Stimulated activated CD4-positive, alpha-beta T cell treated with anti-CD3 and anti-CD28 coated beads, Interleukin-15, amount 100 ng/mL, for 1 hour (primary cell): ENCODE results near the gene FNBP1.
"Not testable (repeated sequence)": the region's sequence is repeated elsewhere in the genome, so short reads cannot be mapped to it uniquely, and the experiment has no call there.

Experiments
- DNase-seq, 2 donors: peaks; one replicate each; pipeline ENCODE4 v3.0.0-alpha.2; 2020; ENCODE audit warnings: low read depth in 1 of 2, low spot score in 1 of 2

The FNBP1 gene

GRCh38 chr9:129962451-129962864 lies 80.5 kb downstream of the FNBP1 start:
- no peak for DNase-seq

GRCh38 chr9:129958796-129959195 lies 84.2 kb downstream of the FNBP1 start:
- DNase-seq, result no peak

- DNase-seq, result no peak
Measured at GRCh38 chr9:129954868-129955550, 88.0 kb downstream of the FNBP1 start.

GRCh38 chr9:129953736-129954135 lies 89.3 kb downstream of the FNBP1 start:
- DNase-seq, result no peak

GRCh38 chr9:129952337-129952736 lies 90.7 kb downstream of the FNBP1 start:
- no peak for DNase-seq

- DNase-seq, result no peak
Measured at GRCh38 chr9:129949821-129950220, 93.2 kb downstream of the FNBP1 start.

GRCh38 chr9:129948626-129949025 lies 94.4 kb downstream of the FNBP1 start:
- DNase-seq, result not testable (repeated sequence)

- DNase-seq, result no peak
Measured at GRCh38 chr9:129946246-129946995, 96.6 kb downstream of the FNBP1 start.

GRCh38 chr9:129945314-129945713 lies 97.7 kb downstream of the FNBP1 start:
- no peak for DNase-seq

- peak in 1 of 2 donors; percentile 22 for DNase-seq
Measured at GRCh38 chr9:129944506-129945116, 98.4 kb downstream of the FNBP1 start.

GRCh38 chr9:129939431-129939830 lies 103.6 kb downstream of the FNBP1 start:
- no peak for DNase-seq

GRCh38 chr9:129938291-129938979 lies 104.6 kb downstream of the FNBP1 start:
- DNase-seq, result no peak

GRCh38 chr9:129937879-129938278 lies 105.1 kb downstream of the FNBP1 start:
- DNase-seq, result not testable (repeated sequence)

- DNase-seq, result no peak
Measured at GRCh38 chr9:129936222-129936621, 106.8 kb downstream of the FNBP1 start.

- no peak for DNase-seq
Measured at GRCh38 chr9:129934780-129935179, 108.2 kb downstream of the FNBP1 start.

GRCh38 chr9:129934041-129934591 lies 108.9 kb downstream of the FNBP1 start:
- no peak for DNase-seq

- no peak for DNase-seq
Measured at GRCh38 chr9:129933185-129934040, 109.6 kb downstream of the FNBP1 start.

GRCh38 chr9:129932303-129933151 lies 110.5 kb downstream of the FNBP1 start:
- DNase-seq, result no peak

- DNase-seq, result no peak
Measured at GRCh38 chr9:129930743-129931142, 112.2 kb downstream of the FNBP1 start.
